ENCODE results near the gene SPATA19.

SPATA19 gene

DNA sequence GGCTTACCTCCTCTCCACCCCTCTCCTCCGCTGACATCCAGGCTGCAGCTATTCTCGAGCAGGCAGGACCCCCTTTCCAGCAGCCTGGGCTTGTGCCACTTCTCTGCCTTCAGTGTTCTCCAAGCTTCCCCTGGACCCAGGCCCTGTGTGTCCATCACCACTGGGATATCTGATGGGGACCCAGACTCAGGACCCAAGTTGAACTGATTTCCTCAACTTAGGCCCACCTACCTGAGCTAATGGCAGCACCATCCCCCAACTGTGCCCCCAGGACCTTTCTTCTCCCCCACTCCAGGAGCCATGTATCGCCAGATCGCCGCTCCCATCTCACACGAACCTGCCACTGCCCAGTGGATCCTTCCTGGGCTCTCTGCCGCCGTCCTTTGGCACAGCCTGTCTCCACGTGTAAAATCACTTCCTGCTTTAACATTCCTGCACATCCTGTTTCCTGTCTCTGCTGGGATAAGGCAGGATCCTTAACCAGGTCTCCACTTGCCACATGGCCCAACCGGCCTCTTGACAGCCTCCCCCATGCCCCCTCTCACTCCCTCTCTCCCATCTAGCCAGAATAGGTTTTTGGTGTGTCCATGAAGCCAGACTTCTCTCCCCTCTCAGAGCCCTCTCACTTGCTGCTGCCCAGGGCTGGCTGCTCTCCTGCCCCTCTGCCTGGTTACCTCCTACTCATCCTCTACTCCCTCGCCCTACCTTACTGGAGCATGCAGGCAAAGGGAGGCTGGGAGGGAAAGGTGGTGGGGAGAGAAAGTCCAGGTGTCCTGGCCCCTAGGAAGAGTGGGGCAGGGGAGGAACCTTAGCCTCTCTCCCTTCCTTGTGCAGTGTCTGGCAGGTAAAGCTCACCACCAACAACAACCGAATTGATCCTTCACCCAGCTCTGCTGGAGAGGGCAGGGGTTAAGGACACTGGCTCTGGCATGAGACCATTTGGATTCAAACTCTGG, 9.4 kb downstream of the SPATA19 start:
- no peak for DNase-seq

DNA sequence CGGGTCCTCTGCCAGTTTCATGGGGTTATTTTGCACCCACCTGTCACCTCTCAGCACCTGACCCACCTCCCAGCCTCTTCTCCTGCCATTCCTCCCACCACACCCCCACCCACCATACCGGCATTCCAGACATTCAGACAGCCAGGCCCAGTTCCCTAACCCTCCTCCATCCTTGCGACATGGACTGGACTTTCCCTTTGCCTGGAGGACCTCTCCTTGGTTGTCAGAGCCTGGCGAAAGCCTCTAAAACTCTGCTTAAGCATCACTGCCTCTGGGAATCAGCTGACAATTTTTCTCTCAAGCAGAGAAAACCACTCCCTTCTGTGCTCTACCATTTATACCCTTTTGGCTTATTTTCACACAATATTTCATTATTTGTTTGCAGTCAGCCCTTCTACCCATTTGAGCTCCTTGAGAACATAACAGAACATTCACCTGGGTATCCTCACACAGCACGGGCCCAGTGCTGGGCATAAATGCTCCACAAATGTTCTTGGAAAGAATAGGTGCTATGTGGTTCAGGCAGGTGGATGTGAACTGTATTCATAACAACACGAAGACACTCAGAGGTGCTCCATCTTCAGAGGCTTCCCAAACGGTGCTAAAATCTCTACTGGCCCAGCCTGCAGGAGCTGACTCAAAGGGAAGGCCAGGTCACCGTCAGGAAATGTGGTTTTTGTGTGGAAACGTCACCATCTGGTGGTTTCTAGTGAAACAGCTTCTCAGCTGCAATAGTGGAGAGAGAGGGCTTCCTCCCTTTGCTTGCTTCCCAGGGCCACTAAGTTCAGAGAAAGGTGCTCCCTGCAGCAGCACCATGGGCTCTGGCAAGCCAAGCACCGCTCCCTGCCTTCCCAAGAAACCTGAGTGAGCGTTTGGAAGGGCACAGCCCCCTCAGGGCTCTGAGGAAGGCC, 10.4 kb downstream of the SPATA19 start:
- DNase-seq = peak; percentile 71

DNA sequence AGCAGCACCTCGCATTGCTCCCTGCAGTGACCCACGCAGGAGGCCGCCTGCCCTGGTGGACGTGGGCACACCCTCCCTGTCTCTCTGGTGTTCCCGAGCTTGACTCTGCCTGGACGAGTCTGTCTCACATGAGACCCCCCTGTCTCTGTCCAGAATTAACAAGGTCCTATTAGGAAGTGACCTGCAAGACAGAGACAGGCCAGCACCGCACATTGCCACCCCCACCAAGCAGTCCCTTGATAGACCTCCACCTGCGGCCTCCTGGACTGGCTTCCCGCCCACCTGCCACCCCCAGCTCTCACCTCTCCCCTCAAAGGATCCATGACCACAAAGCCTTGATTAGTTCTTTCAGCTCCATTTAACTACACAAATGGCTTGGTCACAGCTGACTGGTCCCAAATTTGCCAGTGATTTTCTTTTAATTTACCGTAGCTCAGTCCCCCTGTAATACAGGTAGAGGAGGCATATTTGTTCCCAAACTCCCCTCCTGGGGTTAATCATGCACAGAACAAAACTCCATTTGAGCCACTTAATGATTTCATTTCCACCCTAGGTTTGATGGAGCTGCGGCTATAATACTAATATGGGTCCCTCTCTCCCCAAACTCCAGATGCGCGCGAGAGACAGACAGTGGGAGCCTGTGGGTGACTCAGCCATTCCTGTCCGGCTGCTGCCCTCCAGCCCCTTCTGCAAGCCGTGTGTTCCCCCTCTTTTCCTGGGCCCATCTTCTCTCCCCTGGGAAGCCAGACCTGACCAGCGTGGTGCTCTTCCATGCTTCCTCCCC, 11.2 kb downstream of the SPATA19 start:
- DNase-seq = no peak

DNA sequence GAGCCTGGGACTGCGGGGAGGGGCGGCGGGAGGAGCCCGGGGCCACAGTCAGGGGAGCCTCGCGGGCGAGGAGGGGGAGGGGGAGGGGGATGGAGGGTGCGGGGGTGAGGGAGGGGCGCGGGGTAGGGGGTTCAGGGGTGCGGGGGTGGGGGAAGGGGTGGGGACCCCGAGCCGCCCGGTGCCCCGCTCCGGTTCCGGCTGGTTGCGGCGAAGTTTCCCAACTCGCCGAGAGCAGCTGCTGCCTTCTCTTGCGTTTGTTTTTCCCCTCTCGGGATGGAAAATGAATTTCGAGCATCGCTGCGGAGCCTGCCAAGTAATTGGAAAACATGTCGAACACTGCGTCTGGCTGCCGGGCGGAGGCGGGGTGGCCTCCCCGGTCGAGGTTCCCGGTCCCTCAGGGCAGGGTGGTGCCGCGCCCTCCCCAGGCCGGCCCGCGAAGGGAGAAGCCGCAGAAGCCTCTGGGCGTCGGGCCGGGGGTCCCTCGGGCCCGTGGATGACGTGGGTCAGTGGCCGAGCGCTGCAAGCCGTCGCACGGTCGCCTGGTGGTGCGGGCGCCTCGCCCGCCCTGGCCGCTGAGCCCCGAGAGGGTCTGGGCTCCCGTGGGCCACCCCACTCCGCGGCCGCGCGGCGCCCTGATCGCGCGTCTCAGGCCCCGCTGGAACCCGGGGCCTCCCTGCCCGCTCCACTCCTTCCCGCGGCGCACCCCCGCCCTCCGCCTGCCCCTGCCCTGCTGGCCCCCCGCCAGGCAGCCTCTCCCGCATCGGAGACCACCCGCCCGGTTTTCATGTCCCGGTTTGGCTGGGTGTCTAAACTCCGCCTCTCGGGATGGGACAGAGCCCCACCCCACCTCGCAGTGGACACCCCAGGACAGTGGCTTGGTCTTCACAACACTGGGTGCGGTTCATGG, 12.1 kb downstream of the SPATA19 start:
- DNase-seq = peak; percentile 68

DNA sequence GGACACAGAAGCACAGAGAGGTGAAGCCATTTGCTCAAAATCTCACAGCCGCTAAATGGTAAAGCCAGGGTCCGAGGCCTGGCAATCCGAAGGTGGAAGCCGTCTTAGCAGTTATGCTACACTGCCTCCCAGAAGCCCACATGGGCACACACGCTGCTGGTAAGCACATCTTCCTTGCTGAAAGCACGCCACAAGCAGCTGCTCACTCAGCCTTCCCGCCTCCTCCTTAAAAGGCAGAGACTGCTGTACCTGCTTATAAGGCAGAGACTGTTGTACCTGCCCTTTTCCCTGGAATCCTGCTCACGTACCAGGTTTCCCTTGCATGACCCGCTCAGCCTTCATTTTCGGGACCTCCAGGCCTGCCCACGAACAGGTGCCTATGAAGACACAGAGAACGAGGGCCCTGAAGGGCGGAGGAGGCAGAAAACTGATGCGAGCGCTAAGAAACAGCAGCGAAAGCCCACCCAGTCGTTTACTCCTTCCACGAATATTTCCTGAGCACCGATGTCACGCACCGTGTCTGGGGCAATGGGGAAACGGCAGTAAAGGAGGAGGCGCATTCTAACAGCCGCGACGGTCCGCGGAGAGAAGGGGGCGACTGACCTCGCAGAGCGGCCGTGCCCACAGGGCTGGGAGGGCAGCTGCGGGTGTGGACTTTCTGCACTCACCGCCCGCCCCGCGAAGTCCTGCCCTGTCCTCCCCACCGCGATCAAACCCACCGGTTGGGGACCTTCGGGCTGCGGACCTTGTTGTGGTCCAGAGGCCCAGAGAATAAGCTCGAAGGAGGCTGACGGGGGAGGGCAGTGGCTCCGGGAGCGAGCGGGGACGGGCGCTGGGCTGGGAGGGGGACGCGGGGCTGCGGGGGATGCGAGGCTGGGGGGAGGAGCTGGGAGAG, 13.0 kb downstream of the SPATA19 start:
- no peak for DNase-seq

DNA sequence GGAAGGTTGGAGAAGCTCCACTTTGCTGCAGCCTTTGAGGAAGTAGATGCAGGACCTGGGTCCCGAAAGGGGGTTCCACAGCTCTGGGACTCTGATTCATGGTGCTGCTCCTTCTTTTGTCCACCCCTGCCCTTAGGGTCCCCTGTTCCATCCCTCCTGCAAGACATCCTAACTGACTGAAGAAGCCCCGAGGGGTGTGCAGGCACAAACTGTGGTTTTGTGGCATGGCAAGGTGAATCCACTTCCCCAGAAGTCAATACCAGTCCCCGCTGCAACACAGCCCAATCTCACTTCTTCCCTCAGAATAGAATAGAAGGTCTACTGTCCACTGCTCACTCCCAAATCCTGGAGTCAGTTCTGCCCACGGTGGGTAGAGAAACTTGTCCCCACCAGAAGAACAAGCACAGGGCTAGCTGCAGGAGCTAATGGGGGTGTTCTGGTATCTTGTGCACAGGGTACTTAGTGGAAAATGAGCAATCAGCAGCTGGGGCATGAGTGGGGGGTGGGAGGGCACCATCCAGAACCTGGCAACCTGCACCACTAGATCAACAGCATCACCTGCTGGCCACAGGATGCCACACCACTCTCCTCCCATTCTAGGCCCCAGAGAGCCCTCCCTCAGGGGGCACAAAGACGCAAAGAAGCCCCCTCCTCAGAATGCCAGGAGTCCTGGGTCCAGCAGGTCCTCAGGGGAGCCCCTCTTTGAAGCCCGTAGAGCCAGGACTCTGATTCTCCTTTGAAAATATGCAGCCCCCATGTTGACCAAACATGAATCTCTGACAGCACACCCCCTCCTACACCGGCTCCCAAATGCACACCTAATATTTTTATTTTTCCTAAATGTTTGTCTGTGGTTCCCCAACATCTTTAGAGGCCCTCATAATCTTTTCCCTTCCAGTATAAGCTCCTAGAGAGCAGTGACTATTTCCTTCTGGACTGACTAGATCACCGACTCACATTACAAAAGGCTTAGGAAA, 14.1 kb downstream of the SPATA19 start:
- no peak for DNase-seq

DNA sequence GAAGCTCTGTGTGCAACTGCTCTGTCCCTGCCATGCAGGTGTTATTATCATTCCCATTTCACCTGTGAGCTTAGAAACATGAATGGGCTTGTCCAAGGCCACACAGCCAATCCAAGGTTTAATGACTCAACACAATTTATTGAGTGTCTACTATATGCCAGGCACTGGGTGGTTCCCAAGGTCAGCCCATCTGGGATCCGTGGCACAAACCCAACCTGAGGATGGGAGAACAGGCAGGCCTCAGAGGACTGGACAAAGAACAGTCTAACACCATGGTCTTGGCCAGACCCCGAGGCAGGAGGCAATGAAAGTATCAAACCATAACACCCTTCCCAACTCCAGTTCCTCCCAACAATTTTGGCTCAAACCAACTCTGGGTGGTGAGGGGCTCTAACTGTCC, 15.7 kb downstream of the SPATA19 start:
- DNase-seq = no peak

DNA sequence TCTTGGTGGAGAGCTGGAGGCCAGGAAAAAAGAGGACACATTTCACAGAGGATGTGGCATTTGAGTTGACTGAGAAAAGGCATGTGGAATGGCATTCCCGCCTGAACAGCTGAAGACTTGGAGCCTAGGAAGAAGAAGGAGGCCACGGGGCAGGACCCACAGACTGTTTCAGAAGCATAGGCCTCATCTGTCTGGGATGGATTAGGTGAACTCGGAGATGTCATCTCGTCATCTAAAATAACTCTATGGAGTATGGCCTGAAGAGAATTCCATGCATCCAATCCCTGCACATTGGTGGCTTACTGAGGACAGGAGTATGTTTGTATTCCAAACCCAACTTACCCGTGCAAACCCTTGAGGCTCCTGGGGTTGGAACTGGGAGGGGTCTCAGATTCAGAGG, 16.4 kb downstream of the SPATA19 start:
- no peak for DNase-seq

DNA sequence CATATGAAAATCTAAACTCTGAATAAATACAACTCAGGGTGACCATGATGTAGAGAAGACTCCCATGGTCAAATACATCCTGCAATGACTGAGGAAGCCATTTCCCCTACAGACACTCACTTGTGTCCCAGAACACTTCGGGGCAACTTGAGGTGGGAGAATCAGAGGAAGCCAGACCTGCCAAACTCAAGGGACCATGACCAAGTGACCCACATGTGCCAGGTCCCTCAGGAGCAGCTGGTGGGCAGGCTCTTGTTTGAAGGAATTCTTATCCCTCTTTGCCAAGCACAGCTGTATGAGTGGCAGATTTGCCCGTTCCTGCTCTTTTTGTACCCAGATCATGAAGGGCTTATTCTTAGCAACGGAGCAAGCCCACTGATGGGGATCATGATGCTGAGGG, 17.8 kb downstream of the SPATA19 start:
- DNase-seq = no peak

DNA sequence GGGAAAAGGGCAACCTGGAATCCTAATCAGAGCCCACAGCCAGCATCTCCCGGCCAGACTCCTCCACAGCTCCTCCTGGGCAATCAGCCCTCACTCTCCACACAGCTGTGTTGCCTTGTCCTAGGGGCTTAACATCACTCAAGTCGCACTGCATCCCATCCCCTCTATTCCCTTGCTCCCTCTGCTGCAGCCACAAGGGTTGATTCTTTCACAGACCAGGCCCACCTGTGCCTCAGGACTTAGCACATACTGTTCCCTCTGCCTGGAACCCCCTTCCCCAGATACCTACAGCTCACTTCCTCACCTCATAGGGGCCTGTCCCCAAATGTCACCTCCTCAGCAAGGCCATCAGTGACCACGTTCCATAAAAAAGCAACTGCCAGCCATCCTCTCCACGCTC, 18.4 kb downstream of the SPATA19 start:
- no peak for DNase-seq

DNA sequence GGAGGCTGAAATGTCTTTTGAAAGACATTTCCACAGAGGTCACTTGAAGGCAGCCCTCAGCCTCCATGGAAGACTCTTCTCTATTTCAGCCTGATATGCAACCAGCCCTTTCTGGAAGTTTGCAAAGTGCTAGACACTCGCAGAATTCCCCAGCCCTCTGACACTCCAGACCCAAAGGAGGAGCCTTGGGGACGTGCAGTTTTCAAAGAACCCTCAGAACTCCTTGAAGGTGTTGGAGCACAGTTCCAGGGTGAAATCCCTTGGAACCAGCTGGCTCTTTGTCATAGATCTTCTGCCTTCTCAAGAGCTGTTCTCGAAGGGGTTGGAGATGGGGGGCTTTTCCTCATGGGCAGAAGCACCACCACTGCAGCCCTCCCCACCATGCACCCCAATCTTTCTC, 19.6 kb downstream of the SPATA19 start:
- DNase-seq = no peak

DNA sequence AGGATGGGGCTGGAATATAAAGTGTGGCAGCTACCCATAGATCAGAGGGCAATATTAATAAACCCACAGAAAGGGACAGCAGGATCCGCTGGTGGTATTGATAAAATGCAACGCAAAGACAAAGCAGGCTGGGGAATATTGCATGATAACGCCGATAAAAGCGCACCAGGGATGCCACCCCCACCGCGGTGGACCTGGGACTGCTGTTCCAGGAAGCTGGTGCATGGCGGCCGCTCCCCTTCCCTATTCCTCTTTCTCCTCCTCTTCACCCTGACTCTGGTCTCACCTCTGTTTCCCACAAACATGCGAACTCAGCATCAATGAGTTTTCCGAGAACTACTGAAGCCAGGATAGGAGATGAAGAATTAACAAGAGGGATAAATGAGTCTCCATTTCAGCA, 20.2 kb downstream of the SPATA19 start:
- DNase-seq = no peak

DNA sequence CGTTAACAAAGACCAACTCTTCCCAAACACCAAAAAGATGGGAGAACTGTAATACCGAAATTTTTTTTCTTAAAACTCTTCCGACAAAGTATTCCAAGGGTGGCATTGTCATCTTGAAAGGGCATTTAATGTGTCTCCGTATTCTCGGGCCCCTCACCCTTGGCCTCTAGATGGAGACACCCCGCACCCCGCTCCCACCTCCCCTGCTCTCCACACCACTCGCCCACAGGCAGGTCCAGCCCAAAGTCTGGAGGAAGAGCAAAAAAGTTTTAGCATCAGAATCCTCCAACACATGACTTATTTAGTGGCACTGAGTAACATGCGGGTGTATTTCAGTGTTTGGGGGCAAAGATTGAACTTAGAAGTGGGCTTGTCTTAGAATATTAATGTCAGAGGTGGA, 20.7 kb downstream of the SPATA19 start:
- DNase-seq = no peak

DNA sequence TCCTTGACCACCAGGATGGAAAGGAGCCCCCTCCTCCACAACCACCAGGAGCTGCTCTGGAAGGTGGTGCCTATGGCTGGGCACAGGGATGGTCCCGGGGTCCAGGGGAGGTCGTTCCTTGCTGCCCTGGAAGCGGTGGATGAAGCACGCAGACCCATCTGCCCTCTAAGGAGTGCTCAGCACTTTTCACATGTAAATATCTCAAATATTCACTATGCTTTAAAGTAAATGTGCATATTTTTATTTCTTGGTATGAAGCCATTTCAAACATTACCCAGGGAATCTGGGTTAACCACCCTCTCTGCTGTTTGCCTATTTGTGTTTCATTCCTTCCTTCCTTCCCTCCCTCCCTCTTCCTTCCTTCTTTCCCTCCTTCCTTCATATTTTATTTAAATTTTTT, 21.7 kb downstream of the SPATA19 start:
- no peak for DNase-seq

DNA sequence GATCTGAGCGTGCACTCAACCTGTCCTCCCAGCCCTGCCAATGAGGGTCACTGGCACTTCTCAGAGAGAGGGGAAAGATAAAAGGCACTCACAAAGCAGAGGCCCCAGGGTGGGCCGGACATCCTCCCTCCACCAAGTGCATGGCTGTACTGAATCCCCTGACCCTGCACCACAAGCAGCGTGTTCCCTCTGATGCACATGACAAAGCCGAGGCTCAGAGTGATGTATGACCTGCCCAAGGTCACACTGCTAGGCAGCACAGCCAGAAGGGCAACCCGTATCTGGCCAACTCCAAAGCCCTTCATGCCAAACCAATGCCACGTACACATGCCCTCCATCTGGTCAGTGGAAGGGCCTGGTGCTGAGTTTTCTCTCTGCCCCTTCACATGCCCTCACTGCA, 22.1 kb downstream of the SPATA19 start:
- no peak for DNase-seq

DNA sequence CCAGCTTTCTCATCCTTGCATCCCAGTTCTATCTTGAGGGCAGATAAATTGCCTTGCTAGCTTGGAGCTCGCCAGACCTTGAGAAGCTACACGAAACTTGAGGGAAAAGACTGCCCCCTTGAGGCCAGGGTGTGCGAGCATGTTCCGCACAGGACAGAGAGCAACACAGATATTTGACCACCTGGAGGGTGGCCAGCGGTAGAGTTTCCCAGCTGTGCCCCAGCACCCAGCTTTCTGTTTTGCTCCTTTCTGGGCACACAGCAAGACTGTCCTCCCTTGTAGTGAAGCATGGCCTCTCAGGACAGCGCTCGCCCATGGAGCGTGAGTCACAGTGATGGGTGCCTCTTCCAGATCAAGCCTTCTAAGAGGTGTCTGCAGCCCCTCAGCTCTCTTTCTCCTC, 23.5 kb downstream of the SPATA19 start:
- peak; percentile 71 for DNase-seq

DNA sequence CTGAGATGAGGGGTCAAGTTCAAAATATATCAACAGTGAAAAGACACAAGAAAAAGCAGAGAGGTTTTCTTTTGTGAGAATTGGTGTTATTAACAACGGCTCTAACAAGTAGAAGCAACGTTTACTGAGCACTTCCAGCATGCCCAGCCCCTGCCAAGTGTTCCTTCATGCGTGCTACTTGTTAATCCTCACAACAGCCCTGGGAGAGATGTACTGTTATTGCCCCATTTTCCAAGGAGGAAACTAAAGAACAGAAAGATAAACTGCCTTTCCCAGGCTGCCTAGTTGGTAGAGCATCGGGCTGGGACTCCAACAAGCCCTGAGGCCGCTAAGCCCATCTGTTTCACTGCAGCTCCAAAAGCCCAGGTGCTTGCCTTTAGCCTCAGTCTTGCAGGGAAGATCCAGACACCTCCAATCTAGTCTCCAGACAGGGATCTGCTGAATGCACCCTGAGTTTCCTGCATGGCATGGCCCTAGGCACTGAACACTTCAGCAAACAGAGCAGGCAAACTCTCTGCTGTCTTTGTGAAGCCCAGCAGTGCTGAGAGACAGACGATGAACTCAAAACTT, 25.5 kb downstream of the SPATA19 start:
- DNase-seq = no peak

DNA sequence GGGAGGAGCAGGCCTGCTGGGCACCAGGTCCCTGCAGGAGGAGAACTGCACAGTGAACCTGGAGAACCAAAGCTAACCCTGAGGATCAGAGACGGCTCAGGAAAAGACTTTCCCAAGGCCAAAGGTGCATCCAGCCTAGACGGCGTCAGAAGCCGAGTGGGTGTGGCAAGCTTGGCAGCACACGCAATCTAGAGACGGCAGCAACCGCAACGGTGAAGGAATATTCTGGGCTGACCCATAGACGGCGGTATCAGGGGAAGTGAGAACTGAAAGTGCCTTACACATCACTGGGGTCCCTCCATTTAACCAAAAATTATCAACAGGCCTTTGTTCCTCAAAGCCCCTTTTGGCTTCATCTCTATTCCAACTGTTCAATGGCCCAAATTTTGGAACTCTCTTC, 26.2 kb downstream of the SPATA19 start:
- no peak for DNase-seq

DNA sequence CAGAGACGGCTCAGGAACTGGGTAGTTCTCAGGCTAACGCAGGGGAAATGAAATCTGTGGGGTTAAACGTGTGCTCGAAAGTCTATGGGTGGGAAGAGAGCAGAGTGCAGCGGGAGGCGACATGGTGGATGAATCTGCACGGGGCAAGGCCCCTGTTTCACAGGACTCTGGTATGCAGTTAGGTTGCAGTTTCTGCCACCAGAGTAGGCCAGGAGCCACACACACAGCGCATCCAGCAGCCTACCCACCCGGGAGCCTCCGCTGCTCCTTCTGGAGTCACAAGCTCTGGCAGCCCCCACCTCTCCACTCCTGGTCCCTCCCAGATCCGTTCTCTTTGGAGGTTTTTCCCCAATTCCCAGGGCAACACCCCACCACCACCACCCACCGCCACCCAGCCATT, 27.0 kb downstream of the SPATA19 start:
- DNase-seq = no peak
